Activated naive CD4-positive, alpha-beta T cell treated with anti-CD3 and anti-CD28 coated beads, Interleukin-2, amount 50 U/mL, for 24 hours (primary cell): ENCODE results near the gene NCS1.
A peak's percentile ranks its signal among the peaks of the same experiment; 100 is the strongest.

Experiments used
- H3K27ac Mint-ChIP-seq: one replicate; pipeline ENCODE4 v1.8.0; 2021; ENCODE audit warnings: mild to moderate bottlenecking, mixed read lengths
- H3K27me3 Mint-ChIP-seq: one replicate; pipeline ENCODE4 v1.8.0; 2021; ENCODE audit warnings: mixed read lengths
- H3K36me3 Mint-ChIP-seq: one replicate; pipeline ENCODE4 v1.8.0; 2021; ENCODE audit warnings: mixed read lengths
- H3K4me1 Mint-ChIP-seq: one replicate; pipeline ENCODE4 v1.8.0; 2021; ENCODE audit warnings: mixed read lengths
- H3K4me3 Mint-ChIP-seq: one replicate; pipeline ENCODE4 v1.8.0; 2021; ENCODE audit warnings: mild to moderate bottlenecking, mixed read lengths
- H3K9me3 Mint-ChIP-seq: one replicate; pipeline ENCODE4 v1.8.0; 2021; ENCODE audit warnings: mixed read lengths

The NCS1 gene

DNA sequence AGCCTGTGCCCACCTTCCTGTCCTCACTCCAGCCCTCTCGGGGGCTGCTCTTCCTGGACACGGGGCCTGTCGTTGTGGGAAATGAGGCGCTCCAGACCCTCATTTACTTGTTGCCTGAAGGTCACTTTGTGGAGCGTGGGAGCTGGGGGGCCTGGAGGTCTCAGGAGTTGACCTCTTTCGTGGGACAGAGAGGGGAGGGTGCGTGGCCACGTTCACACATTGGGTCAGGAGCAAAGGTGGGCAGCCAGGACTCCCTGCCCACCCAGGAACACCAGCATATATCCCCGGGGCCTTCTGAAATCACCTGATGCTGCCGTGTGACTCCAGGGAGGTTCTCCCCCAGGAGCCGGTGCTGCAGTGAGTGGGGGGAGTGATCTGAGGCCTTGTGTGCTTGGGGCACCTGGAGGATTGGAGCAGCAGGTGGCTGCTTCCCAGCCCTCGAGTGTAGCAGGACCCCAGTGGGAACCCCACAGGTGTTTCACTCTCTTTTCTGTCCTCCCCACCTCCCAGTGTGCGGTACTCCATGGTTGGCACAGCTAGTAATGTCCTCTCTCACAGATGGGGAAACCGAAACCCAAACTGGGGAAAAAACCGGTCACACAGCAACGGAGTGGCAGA, 20.3 kb downstream of the NCS1 start:
- no peak overlapping the region for H3K27ac Mint-ChIP-seq
- H3K9me3 Mint-ChIP-seq: no peaks in the 10 kb centered on the region
- H3K4me1 Mint-ChIP-seq: no peaks in the 10 kb centered on the region
- no peak overlapping the region for H3K4me3 Mint-ChIP-seq
- no peaks in the 10 kb centered on the region for H3K27me3 Mint-ChIP-seq
- no peaks in the 10 kb centered on the region for H3K36me3 Mint-ChIP-seq

DNA sequence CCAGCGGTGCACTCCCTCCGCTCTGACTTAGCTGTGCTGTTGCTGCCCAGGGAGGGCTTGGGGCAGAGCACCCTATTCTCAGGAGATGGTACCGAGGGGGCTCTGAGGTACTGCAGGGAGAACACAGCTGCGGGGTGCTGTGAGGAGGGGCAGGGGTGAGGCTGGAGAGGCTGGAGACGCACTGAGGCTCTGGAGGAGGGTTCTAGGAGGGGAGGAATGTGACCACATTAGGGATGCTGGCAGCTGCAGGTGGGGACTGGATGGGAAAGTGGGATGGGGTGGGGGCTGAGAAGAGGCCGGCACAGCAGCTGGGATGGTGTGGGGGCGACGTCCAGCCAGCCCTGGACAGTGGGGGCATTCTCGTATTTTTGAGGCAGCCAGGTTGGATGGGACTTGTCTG, 20.9 kb downstream of the NCS1 start:
- H3K4me3 Mint-ChIP-seq: no peak overlapping the region

DNA sequence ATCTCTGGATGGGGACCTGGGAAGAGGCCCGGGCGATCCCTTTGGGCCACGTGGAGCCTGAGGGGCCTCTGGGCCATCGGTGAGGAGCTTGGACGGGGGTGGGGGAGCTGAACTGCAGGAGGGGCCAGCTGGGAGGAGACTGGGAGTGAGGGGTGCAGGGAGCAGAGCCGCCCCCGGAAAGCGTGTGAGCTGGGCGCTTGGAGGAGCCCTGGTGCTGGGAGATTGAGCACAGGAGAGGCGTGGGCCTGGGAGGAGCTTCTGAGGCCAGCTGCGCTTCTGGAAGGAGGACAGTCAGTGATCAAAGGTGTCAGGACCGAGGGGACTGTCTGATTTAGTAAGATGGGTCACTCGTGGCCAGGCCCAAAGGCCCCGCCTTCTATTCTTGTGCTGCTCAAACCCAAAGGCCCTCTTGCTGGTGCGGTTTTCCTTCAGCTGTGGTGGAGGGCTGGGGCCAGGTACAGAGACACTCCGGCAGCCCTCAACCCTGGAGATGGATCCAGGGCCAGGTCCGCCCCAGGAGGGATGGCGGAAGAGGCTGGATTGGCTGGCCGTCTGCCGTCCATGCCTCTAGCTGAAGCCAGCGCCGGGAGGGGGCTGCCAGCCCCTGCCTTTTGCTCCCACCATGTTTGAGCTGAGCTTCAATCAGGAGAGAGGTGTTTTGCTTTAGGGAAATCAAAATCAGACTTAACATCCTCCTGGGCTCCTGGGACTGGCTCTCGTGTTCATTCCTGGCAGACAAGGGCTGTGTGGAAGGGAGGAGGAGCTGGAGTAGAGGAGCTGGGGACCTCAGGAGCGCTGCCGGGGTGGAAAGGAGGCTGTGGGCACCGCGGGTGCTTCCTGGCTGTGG, 21.6 kb downstream of the NCS1 start:
- H3K27ac Mint-ChIP-seq: no peak overlapping the region
- no peaks in the 10 kb centered on the region for H3K9me3 Mint-ChIP-seq
- no peak overlapping the region for H3K4me3 Mint-ChIP-seq
- H3K4me1 Mint-ChIP-seq: no peaks in the 10 kb centered on the region
- no peaks in the 10 kb centered on the region for H3K36me3 Mint-ChIP-seq
- no peaks in the 10 kb centered on the region for H3K27me3 Mint-ChIP-seq

More for the DNA sequence above, 20.9 kb downstream of the NCS1 start:
- Mint-ChIP-seq H3K27ac (no peak overlapping the region), H3K4me1 (no peaks in the 10 kb centered on the region), H3K27me3 (no peaks in the 10 kb centered on the region), H3K9me3 (no peaks in the 10 kb centered on the region), H3K36me3 (no peaks in the 10 kb centered on the region)

DNA sequence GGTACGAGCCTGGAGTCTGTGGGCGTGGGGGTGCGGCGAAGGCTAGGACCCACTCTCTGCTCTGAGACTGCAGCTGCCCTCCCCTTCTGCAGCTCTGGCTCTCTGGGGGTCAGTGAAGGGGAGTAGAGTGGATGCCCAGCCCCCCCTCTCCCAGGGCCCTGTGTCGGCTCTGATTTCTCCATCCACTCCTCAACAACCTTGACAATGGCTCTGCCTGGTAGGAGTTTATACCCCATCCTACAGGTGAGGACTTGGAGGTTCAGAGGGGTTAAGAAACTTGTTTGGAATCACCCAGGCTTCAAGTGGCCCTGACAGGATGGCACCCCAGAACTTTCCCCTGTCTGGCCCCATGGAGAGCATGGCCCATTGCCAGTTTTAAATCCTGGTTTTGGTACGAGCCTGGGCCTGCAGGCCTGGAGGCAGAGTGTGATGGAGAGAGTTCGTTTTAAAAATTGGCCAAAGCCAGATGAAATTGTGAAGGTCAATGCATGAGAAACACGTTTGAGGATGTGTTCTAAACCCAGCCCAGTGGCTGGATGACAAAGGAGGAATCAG, 22.3 kb downstream of the NCS1 start:
- H3K36me3 Mint-ChIP-seq: no peaks in the 10 kb centered on the region
- no peak overlapping the region for H3K27ac Mint-ChIP-seq
- no peaks in the 10 kb centered on the region for H3K27me3 Mint-ChIP-seq
- H3K4me1 Mint-ChIP-seq: no peaks in the 10 kb centered on the region
- no peak overlapping the region for H3K4me3 Mint-ChIP-seq
- no peaks in the 10 kb centered on the region for H3K9me3 Mint-ChIP-seq

DNA sequence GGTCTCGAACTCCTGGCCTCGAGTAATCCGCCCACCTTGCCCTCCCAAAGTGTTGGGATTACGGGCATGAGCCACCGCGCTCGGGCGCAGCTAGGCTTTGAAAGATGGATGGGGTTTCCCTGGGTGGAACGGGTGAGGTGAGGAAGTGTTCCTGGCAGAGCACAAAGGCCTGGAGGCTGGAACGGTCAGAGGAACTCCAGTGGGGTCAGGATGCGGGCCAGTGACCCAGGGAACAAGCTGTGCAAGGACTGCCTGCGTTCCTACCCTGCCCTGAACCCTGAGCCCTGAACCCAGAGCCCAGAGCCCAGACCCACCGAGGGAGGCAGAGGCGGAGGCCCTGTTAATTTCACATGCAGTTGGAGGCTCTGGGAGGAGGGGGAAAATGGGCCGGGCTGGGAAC, 23.4 kb downstream of the NCS1 start:
- H3K9me3 Mint-ChIP-seq: no peaks in the 10 kb centered on the region
- no peaks in the 10 kb centered on the region for H3K27me3 Mint-ChIP-seq
- no peaks in the 10 kb centered on the region for H3K36me3 Mint-ChIP-seq
- H3K4me1 Mint-ChIP-seq: no peaks in the 10 kb centered on the region
- H3K4me3 Mint-ChIP-seq: no peak overlapping the region
- H3K27ac Mint-ChIP-seq: no peak overlapping the region

DNA sequence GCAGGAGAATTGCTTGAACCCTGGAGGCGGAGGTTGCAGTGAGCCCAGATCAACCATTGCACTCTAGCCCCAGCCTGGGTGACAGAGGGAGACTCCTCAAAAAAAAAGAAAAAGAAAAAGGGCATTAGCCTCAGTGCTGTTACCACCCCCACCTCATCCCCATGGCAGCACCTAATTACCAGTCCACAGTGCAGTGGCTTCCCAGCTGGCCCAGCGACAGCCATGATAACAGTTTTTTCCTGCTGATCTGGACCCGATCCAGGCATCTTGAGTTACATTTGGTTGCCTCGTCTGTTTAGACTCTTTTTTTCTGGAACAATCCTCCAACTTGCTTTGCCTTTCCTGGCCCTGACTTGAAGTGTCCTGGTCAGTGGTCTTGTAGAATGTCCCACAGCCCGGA, 24.4 kb downstream of the NCS1 start:
- Mint-ChIP-seq H3K36me3 (no peaks in the 10 kb centered on the region), H3K4me1 (no peaks in the 10 kb centered on the region), H3K9me3 (no peaks in the 10 kb centered on the region), H3K27me3 (no peaks in the 10 kb centered on the region), H3K4me3 (no peak overlapping the region), H3K27ac (no peak overlapping the region)

DNA sequence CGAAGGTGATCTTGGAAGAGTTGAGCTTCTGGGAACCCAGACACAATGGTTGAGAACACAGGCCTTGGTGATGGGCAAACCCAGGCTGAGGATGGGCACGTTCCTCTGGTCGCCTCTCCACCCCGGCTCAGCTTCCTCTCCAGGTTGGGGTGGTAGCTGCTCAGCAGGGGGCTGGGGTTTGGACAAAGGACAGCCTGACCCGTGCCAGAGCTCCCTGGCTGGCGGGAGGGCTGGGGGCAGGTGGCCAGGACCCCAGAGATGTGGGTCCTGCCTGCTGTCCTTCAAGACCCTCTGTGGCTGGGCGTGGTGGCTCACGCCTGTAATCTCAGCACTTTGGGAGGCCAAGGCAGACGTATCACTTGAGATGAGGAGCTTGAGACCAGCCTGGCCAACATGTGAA, 25.2 kb downstream of the NCS1 start:
- H3K27me3 Mint-ChIP-seq: no peaks in the 10 kb centered on the region
- no peak overlapping the region for H3K27ac Mint-ChIP-seq
- no peaks in the 10 kb centered on the region for H3K36me3 Mint-ChIP-seq
- H3K9me3 Mint-ChIP-seq: no peaks in the 10 kb centered on the region
- H3K4me1 Mint-ChIP-seq: no peaks in the 10 kb centered on the region
- no peak overlapping the region for H3K4me3 Mint-ChIP-seq

DNA sequence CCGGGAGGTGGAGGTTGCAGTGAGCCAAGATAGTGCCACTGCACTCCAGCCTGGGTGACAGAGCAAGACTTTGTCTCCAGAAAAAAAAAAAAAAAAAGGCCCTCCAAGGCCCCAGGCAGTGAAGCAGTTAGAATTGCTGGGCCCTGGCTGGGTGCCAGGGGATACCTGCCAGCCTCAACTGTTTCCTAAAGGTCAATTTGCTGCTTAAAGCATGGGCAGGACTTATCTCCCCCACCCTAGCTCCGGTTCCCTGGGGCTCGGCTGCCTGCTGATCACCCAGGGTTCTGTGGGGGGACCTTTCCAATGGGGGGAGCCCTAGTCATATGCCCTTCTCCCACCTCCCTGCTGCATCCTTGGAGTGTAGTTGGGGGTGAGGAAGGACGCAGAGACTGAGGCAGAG, 25.7 kb downstream of the NCS1 start:
- Mint-ChIP-seq H3K4me1 (no peaks in the 10 kb centered on the region), H3K27me3 (no peaks in the 10 kb centered on the region), H3K4me3 (no peak overlapping the region), H3K36me3 (no peaks in the 10 kb centered on the region), H3K9me3 (no peaks in the 10 kb centered on the region), H3K27ac (no peak overlapping the region)

DNA sequence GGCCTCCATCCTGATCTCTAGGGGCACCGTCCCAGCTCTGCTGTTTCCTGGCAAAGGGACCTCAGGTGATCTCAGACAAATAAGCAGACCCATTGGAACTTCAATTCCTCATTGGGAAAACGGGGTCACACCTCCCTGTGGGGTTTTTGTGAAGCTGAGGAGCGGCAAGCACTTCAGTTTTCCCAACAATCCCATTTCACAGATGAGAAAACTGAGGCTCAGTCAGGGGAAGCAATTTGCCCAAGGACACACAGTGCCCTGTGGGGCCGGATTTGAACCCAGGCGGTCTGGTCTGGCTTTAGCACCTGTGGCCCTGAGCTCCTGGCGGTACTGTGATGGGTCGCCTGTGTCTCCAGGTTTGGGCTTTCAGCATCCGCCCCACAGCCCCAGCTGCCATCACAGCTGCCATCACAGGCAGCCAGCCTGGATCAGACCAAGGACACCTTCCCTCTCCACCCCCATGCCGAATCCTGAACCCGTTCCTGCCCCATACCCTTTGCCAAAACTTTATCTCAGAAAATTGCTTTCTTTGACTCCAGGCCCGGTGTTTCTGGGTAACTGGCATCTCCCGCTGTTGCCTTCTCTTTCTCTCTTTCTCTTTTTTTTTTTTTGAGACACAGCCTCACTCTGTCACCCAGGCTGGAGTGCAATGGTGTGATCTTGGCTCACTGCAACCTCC, 26.4 kb downstream of the NCS1 start:
- no peaks in the 10 kb centered on the region for H3K9me3 Mint-ChIP-seq
- no peaks in the 10 kb centered on the region for H3K27me3 Mint-ChIP-seq
- H3K4me3 Mint-ChIP-seq: no peak overlapping the region
- H3K36me3 Mint-ChIP-seq: no peaks in the 10 kb centered on the region
- no peak overlapping the region for H3K27ac Mint-ChIP-seq
- no peaks in the 10 kb centered on the region for H3K4me1 Mint-ChIP-seq

DNA sequence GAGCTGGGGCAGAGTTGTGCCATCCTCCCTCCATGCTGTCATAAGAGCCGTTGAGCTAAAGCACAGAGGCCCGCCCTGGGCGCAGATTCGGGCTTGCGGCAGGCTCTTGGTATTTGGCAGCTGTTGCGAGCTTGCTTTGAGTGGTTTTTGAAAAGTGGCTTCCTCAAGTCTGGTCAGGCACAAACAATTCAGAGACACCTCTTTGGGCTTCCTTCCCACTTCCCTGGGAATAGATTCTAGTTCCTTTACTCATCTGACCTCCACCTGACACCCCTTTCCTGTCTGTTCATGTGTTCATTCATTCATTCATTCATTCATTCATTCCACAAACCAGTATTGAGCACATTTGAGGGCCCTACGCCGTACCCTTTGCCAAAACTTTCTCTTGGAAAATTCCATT, 27.4 kb downstream of the NCS1 start:
- H3K27ac Mint-ChIP-seq: no peak overlapping the region
- no peaks in the 10 kb centered on the region for H3K36me3 Mint-ChIP-seq
- no peaks in the 10 kb centered on the region for H3K27me3 Mint-ChIP-seq
- no peaks in the 10 kb centered on the region for H3K9me3 Mint-ChIP-seq
- H3K4me3 Mint-ChIP-seq: no peak overlapping the region
- no peaks in the 10 kb centered on the region for H3K4me1 Mint-ChIP-seq

DNA sequence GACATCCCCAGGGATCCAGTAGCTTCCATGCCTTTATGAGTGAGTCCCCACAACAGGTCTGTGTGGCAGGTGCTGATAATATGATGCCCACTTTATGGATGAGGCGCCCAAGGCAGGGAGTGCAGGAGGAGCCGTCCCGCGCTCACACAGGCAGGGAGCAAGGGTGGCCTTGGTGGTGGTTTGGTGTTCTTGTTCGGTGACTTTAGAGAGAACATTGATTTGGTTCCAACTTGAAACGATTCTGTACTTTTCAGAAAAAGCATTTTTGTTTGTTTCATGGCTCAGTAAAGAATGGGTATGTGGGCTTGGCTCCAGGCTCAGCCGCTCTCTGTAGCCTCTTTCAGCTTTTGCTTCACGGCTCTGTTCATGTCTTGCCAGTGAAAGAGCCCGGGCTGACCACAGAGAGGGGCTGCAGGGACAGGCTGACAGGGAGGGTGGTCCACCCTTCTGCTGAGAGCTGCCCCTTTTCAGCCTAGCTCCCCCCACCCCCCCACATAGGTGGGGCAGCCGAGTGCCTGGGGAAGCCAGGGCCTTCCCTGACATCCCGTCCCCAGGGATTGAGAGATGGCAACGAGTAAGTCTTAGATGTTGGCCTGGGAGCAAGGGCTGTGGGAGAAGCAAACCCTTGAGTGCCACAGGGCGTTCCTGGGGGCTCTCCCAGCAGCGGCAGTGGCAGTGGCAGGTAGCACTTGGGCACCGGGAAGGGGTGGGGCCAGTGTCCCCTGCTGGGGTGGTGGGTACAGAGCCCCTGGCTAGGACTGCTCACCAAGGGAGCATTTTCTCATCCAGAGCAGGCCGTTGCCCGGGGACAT, 28.0 kb downstream of the NCS1 start:
- H3K27ac Mint-ChIP-seq: no peak overlapping the region
- no peaks in the 10 kb centered on the region for H3K27me3 Mint-ChIP-seq
- no peaks in the 10 kb centered on the region for H3K36me3 Mint-ChIP-seq
- no peaks in the 10 kb centered on the region for H3K9me3 Mint-ChIP-seq
- no peak overlapping the region for H3K4me3 Mint-ChIP-seq
- H3K4me1 Mint-ChIP-seq: no peaks in the 10 kb centered on the region

DNA sequence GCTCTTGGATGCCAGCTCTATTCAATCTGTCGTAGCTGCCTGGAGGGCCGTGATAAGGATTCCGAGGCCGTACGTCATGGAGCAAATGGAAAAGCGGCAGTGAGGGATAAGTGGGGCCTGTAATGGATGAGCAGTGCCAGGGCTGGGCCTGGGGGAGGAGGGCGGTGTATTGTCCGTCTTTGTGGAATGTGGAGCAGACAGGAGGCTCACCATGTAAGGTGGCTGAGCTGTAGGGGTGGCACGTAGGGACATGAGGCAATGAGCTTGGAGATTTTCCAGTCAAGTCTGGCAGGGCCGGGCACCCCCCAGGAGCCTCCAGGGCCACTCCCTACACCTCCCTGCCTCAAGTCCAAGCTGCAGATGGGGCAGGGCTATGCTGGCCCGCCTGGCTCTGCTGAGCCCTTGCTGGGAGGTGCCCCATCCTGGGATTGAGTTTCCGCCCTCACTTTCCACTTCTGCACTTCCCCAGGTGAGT, 29.2 kb downstream of the NCS1 start:
- no peak overlapping the region for H3K27ac Mint-ChIP-seq
- no peak overlapping the region for H3K4me3 Mint-ChIP-seq
- no peaks in the 10 kb centered on the region for H3K27me3 Mint-ChIP-seq
- H3K4me1 Mint-ChIP-seq: no peaks in the 10 kb centered on the region
- no peaks in the 10 kb centered on the region for H3K36me3 Mint-ChIP-seq
- H3K9me3 Mint-ChIP-seq: no peaks in the 10 kb centered on the region

DNA sequence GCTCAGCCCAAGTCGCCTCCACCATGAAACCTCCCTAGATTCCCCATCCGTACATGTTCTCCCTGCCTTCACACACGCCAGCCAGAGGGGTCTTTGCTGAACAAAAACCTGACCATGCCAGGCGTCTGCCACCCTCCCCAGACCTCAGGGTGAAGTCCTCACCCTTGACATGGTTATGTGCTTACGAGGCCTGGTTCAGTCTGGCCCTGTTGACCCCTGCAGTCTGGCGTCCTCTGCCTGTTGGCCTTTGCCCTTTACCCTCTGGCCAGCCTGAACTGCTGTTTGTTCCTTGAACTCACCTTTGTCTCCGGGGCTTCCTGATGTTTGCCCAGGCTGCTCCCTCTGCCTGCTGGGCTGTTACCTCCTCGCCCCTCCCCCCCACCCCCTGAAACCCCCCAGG, 29.8 kb downstream of the NCS1 start:
- H3K4me3 Mint-ChIP-seq: no peak overlapping the region
- no peaks in the 10 kb centered on the region for H3K4me1 Mint-ChIP-seq
- H3K27me3 Mint-ChIP-seq: no peaks in the 10 kb centered on the region
- peak overlapping the region; percentile 17 for H3K27ac Mint-ChIP-seq
- H3K9me3 Mint-ChIP-seq: no peaks in the 10 kb centered on the region
- H3K36me3 Mint-ChIP-seq: no peaks in the 10 kb centered on the region

DNA sequence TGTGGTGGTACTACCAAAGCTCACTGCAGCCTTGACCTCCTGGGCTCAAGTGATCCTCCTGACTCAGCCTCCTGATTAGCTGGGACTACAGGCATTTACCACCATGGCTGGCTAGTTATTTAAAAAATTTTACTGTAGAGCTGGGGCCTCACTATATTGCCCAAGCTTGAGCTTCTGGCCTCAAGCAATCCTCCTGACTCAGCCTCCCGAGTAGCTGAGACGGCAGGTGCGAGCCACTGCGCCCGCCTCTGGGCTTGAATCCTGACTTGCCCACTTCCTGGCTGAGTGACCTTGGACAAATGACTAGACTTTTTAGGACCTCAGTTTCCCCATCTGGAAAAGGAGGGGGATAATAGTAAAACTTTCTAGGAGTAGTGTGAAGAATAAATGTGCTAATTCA, 32.1 kb downstream of the NCS1 start:
- H3K27ac Mint-ChIP-seq: no peak overlapping the region

DNA sequence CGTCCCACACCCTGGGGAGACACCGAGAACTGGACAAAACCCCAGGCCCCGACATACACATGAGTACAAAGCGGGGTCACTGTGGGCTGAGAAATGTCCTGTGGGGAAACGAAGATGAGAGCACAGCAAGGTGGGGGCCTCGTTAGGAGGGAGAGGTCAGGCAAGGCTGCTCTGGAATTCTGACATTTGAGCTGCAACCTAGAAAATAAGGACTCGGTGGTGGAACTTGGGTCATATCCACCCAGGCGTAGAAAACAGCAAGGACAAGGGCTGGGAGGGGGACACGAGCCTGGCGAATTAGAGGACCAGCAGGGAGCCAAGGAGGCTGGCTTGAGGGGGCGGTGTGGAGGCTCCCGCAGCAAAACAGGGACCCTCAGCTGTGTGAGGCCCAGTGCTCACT, 32.8 kb downstream of the NCS1 start:
- no peaks in the 10 kb centered on the region for H3K9me3 Mint-ChIP-seq
- H3K4me3 Mint-ChIP-seq: no peak overlapping the region
- H3K27ac Mint-ChIP-seq: no peak overlapping the region
- H3K36me3 Mint-ChIP-seq: no peaks in the 10 kb centered on the region
- H3K4me1 Mint-ChIP-seq: no peaks in the 10 kb centered on the region
- H3K27me3 Mint-ChIP-seq: peaks cover 1% of the 10 kb centered on the region

More for the DNA sequence above, 32.1 kb downstream of the NCS1 start:
- Mint-ChIP-seq H3K9me3 (no peaks in the 10 kb centered on the region), H3K4me3 (no peak overlapping the region), H3K27me3 (peaks cover 1% of the 10 kb centered on the region), H3K4me1 (no peaks in the 10 kb centered on the region), H3K36me3 (no peaks in the 10 kb centered on the region)
